Choroid plexus epithelial cell (primary cell): ENCODE results near the gene TRPM7.

Source experiments
- DNase-seq: peaks from one replicate; pipeline ENCODE4 v3.0.0-alpha.2; 2010; ENCODE audit warnings: low read depth
- H3K4me3 ChIP-seq: 2 replicates; pipeline ENCODE4 v1.5.1; 2011; ENCODE audit warnings: low read depth, mild to moderate bottlenecking, control low read depth, low read length, moderate library complexity
- CTCF ChIP-seq: conservative IDR thresholded peaks from 2 replicates; pipeline ENCODE4 v1.5.1; 2011; ENCODE audit warnings: low read depth, mild to moderate bottlenecking, control low read depth, inconsistent platforms, low read length, moderate library complexity

TRPM7 gene

GRCh38 chr15:50513001-50513400 lies 173.6 kb downstream of the TRPM7 start:
- DNase-seq = no peak
- no peak overlapping the region for H3K4me3 ChIP-seq
- TF ChIP-seq CTCF = no peak
